Measurements from ENCODE around the gene GATB.

GATB gene

DNA sequence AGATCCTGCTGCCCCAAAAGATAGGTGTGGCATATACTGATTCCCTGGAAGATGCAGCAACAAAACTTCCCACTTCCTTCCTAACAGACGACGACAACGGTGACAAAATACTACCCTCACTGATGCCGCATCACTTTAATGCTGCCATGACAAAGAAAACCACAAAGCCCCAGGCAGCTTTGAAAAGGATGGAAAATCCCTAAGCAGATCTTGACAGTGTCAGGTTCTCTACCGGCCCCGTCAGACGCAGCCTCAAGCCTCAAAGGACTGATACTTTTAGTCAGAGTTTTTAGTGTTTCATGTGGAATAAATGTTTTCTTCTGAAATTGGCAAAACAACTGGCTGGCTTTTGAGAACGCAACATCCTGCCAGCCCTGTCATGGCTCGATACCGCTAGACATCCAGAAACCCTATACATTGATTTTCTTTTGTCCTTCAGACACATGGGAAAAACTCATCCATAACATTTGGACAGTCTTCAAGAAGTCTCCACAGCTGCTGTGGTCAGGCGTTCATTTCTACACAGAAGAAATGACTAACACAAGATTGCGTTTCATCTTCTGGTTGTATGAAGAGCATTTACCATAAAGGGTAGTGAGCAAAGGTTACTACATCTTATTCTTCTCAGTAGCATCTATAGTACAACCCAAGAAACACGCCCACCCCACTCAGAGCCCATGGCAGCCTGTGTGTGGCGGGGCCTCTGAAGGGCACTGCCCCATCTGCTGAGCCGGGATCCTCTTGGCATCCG is 60.1 kb downstream of the GATB start:
- TF ChIP-seq, protein P1, sequence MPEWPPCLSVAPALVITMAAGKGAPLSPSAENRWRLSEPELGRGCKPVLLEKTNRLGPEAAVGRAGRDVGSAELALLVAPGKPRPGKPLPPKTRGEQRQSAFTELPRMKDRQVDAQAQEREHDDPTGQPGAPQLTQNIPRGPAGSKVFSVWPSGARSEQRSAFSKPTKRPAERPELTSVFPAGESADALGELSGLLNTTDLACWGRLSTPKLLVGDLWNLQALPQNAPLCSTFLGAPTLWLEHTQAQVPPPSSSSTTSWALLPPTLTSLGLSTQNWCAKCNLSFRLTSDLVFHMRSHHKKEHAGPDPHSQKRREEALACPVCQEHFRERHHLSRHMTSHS (tag by site-specific recombination; IDR thresholded peaks at IDR 0.05) = no peak
- no peak for TF ChIP-seq ZNF654 (tag by site-specific recombination; IDR thresholded peaks at IDR 0.05; ENCODE audit: low read depth)
- no peak for TF ChIP-seq ZNF521 (tag by site-specific recombination; IDR thresholded peaks at IDR 0.05)
- no peak for TF ChIP-seq ZNF335 (tag by site-specific recombination; conservative IDR thresholded peaks at IDR 0.05)

DNA sequence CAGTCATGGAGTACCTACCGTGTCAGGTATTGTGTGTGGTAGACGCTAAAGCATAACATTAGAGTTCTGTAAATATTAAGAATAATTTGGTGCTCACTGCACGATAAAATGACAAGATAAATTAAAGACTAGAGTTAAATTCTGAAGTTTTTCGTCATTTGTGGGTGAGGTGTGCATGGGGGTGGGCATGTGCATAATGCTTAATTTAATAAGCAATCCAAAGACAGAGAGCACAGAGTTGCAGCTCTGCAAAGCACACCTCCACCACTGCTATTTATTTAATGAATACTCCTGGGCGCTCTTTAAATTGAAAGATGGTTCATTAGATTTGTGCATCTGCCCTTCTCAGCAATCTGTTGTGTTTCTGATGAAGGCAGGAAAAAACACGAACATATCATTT is 62.6 kb downstream of the GATB start:
- Histone ChIP-seq H3K36me3 (ENCODE audit: control insufficient read depth in 2 of 2, insufficient read depth in 1 of 2, low read length in 2 of 2) (peaks cover 0 to 13% of the 10 kb centered on the region in 2 experiments; a peak in 1 of 3 replicates), H3K4me3 (ENCODE audit: low read depth, low read length) (no peak overlapping the region), H3K9me3 (ENCODE audit: control insufficient read depth, insufficient read depth, low read depth, low read length) (no peaks in the 10 kb centered on the region), H3K4me1 (ENCODE audit: control insufficient read depth, insufficient read depth, low read length) (no peaks in the 10 kb centered on the region), H3K27ac (ENCODE audit: extremely low read depth, low read depth, low read length) (no peak overlapping the region)
- ChIA-PET CTCF (no interaction called here), POLR2A (no interaction called here)
- TF ChIP-seq ZNF629 (tag by site-specific recombination; IDR thresholded peaks at IDR 0.05) (no peak), ZNF174 (tag by site-specific recombination; IDR thresholded peaks at IDR 0.05) (no peak), ZXDB (tag by site-specific recombination; IDR thresholded peaks at IDR 0.05) (no peak), ZNF341 (tag by site-specific recombination; IDR thresholded peaks at IDR 0.05; ENCODE audit: low read depth) (no peak), ZNF214 (tag by site-specific recombination; IDR thresholded peaks at IDR 0.05; ENCODE audit: borderline replicate concordance) (no peak), KLF10 (tag by site-specific recombination; IDR thresholded peaks at IDR 0.05) (no peak), ZSCAN23 (tag by site-specific recombination; IDR thresholded peaks at IDR 0.05) (no peak), ZBTB20 (tag by site-specific recombination; IDR thresholded peaks at IDR 0.05) (no peak), ZNF521 (tag by site-specific recombination; IDR thresholded peaks at IDR 0.05) (no peak), ZNF302 (tag by site-specific recombination; IDR thresholded peaks at IDR 0.05; ENCODE audit: low read depth) (no peak), GLIS2 (tag by site-specific recombination; IDR thresholded peaks at IDR 0.05) (no peak), ZNF701 (tag by site-specific recombination; IDR thresholded peaks at IDR 0.05) (no peak), ZFP37 (tag by site-specific recombination; IDR thresholded peaks at IDR 0.05) (no peak), MZF1 (tag by site-specific recombination; IDR thresholded peaks at IDR 0.05; ENCODE audit: borderline replicate concordance) (no peak)
- TF ChIP-seq, protein P2, sequence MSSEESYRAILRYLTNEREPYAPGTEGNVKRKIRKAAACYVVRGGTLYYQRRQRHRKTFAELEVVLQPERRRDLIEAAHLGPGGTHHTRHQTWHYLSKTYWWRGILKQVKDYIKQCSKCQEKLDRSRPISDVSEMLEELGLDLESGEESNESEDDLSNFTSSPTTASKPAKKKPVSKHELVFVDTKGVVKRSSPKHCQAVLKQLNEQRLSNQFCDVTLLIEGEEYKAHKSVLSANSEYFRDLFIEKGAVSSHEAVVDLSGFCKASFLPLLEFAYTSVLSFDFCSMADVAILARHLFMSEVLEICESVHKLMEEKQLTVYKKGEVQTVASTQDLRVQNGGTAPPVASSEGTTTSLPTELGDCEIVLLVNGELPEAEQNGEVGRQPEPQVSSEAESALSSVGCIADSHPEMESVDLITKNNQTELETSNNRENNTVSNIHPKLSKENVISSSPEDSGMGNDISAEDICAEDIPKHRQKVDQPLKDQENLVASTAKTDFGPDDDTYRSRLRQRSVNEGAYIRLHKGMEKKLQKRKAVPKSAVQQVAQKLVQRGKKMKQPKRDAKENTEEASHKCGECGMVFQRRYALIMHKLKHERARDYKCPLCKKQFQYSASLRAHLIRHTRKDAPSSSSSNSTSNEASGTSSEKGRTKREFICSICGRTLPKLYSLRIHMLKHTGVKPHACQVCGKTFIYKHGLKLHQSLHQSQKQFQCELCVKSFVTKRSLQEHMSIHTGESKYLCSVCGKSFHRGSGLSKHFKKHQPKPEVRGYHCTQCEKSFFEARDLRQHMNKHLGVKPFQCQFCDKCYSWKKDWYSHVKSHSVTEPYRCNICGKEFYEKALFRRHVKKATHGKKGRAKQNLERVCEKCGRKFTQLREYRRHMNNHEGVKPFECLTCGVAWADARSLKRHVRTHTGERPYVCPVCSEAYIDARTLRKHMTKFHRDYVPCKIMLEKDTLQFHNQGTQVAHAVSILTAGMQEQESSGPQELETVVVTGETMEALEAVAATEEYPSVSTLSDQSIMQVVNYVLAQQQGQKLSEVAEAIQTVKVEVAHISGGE (tag by site-specific recombination; conservative IDR thresholded peaks at IDR 0.05; ENCODE audit: low read depth) = no peak
- TF ChIP-seq, protein P3, sequence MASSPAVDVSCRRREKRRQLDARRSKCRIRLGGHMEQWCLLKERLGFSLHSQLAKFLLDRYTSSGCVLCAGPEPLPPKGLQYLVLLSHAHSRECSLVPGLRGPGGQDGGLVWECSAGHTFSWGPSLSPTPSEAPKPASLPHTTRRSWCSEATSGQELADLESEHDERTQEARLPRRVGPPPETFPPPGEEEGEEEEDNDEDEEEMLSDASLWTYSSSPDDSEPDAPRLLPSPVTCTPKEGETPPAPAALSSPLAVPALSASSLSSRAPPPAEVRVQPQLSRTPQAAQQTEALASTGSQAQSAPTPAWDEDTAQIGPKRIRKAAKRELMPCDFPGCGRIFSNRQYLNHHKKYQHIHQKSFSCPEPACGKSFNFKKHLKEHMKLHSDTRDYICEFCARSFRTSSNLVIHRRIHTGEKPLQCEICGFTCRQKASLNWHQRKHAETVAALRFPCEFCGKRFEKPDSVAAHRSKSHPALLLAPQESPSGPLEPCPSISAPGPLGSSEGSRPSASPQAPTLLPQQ (tag by site-specific recombination; IDR thresholded peaks at IDR 0.05) = no peak
- TF ChIP-seq, protein P4, sequence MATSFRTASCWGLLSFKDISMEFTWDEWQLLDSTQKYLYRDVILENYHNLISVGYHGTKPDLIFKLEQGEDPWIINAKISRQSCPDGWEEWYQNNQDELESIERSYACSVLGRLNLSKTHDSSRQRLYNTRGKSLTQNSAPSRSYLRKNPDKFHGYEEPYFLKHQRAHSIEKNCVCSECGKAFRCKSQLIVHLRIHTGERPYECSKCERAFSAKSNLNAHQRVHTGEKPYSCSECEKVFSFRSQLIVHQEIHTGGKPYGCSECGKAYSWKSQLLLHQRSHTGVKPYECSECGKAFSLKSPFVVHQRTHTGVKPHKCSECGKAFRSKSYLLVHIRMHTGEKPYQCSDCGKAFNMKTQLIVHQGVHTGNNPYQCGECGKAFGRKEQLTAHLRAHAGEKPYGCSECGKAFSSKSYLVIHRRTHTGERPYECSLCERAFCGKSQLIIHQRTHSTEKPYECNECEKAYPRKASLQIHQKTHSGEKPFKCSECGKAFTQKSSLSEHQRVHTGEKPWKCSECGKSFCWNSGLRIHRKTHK (tag by site-specific recombination; IDR thresholded peaks at IDR 0.05) = no peak
- TF ChIP-seq, protein P5, sequence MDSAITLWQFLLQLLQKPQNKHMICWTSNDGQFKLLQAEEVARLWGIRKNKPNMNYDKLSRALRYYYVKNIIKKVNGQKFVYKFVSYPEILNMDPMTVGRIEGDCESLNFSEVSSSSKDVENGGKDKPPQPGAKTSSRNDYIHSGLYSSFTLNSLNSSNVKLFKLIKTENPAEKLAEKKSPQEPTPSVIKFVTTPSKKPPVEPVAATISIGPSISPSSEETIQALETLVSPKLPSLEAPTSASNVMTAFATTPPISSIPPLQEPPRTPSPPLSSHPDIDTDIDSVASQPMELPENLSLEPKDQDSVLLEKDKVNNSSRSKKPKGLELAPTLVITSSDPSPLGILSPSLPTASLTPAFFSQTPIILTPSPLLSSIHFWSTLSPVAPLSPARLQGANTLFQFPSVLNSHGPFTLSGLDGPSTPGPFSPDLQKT (IDR thresholded peaks at IDR 0.05; ENCODE audit: borderline replicate concordance, low read depth, low read length) = no peak
- TF ChIP-seq, protein P6, sequence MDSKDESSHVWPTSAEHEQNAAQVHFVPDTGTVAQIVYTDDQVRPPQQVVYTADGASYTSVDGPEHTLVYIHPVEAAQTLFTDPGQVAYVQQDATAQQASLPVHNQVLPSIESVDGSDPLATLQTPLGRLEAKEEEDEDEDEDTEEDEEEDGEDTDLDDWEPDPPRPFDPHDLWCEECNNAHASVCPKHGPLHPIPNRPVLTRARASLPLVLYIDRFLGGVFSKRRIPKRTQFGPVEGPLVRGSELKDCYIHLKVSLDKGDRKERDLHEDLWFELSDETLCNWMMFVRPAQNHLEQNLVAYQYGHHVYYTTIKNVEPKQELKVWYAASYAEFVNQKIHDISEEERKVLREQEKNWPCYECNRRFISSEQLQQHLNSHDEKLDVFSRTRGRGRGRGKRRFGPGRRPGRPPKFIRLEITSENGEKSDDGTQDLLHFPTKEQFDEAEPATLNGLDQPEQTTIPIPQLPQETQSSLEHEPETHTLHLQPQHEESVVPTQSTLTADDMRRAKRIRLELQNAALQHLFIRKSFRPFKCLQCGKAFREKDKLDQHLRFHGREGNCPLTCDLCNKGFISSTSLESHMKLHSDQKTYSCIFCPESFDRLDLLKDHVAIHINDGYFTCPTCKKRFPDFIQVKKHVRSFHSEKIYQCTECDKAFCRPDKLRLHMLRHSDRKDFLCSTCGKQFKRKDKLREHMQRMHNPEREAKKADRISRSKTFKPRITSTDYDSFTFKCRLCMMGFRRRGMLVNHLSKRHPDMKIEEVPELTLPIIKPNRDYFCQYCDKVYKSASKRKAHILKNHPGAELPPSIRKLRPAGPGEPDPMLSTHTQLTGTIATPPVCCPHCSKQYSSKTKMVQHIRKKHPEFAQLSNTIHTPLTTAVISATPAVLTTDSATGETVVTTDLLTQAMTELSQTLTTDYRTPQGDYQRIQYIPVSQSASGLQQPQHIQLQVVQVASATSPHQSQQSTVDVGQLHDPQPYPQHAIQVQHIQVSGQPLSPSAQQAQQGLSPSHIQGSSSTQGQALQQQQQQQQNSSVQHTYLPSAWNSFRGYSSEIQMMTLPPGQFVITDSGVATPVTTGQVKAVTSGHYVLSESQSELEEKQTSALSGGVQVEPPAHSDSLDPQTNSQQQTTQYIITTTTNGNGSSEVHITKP (tag by site-specific recombination; IDR thresholded peaks at IDR 0.05) = no peak

More for the DNA sequence above, 60.1 kb downstream of the GATB start:
- H3K27ac ChIP-seq (ENCODE audit: extremely low read depth, low read depth, low read length) = no peak overlapping the region
- no peak overlapping the region for H3K4me3 ChIP-seq (ENCODE audit: low read depth, low read length)
- H3K9me3 ChIP-seq (ENCODE audit: control insufficient read depth, insufficient read depth, low read depth, low read length) = no peaks in the 10 kb centered on the region
- no peaks in the 10 kb centered on the region for H3K4me1 ChIP-seq (ENCODE audit: control insufficient read depth, insufficient read depth, low read length)
- ChIA-PET CTCF (no interaction called here), POLR2A (no interaction called here)
- peaks cover 0 to 15% of the 10 kb centered on the region in 2 experiments; a peak in 1 of 3 replicates for H3K36me3 ChIP-seq (ENCODE audit: control insufficient read depth in 2 of 2, insufficient read depth in 1 of 2, low read length in 2 of 2)

All from HEK293 (cell line).